H4 (cell line): ENCODE measurements around the gene ACTR1B. TPM values are rescaled to one million over a fixed set of nuclear protein-coding genes. Genes with fewer than 3 reads are reported as not detected.
"Not testable (repeated sequence)": the region's sequence is repeated elsewhere in the genome, so short reads cannot be mapped to it uniquely, and the experiment has no call there.

Source experiments
- DNase-seq: peaks from one replicate; pipeline ENCODE4 v3.0.0-alpha.2; 2015; ENCODE audit warnings: low spot score
- total RNA-seq: library from RNA; depleted of rRNA; stranded (reverse); fragments of >200 nt; shearing (Covaris generic); gene quantifications from 2 replicates; pipeline ENCODE4 v1.2.3, GENCODE V29; 2014; rRNA removed

The ACTR1B gene
- 31.0 and 31.4 TPM in 2 replicates for total RNA-seq

- DNase-seq, result peak; percentile 98
These were observed at the start of gene ACTR1B for GRCh38 chr2:97663962-97664635. Gene ACTR1B, minus strand, starts transcription at chr2:97664044. Its CDS starts 154 bp downstream, at chr2:97663890.

GRCh38 chr2:97712693-97713295 is 49.0 kb upstream of the ACTR1B start:
- DNase-seq, result no peak

- not testable (repeated sequence) for DNase-seq
These were observed 48.3 kb upstream of the ACTR1B start for GRCh38 chr2:97712175-97712574.

GRCh38 chr2:97711394-97711711 is 47.5 kb upstream of the ACTR1B start:
- no peak for DNase-seq

GRCh38 chr2:97708608-97709007 is 44.8 kb upstream of the ACTR1B start:
- DNase-seq, result no peak

- DNase-seq, result no peak
These were observed 44.2 kb upstream of the ACTR1B start for GRCh38 chr2:97708048-97708380.

- DNase-seq, result no peak
These were observed 43.7 kb upstream of the ACTR1B start for GRCh38 chr2:97707362-97708047.

GRCh38 chr2:97706708-97707345 is 43.0 kb upstream of the ACTR1B start:
- no peak for DNase-seq

- DNase-seq, result no peak
These were observed 42.3 kb upstream of the ACTR1B start for GRCh38 chr2:97706112-97706511.

- no peak for DNase-seq
These were observed 41.1 kb upstream of the ACTR1B start for GRCh38 chr2:97704989-97705388.

- DNase-seq, result no peak
These were observed 39.9 kb upstream of the ACTR1B start for GRCh38 chr2:97703741-97704140.

GRCh38 chr2:97702731-97703470 is 39.1 kb upstream of the ACTR1B start:
- no peak for DNase-seq

- no peak for DNase-seq
These were observed 38.1 kb upstream of the ACTR1B start for GRCh38 chr2:97701851-97702465.

- no peak for DNase-seq
These were observed 37.3 kb upstream of the ACTR1B start for GRCh38 chr2:97701186-97701585.

- DNase-seq, result peak; percentile 50
These were observed 36.1 kb upstream of the ACTR1B start for GRCh38 chr2:97699765-97700444.

GRCh38 chr2:97698530-97698929 is 34.7 kb upstream of the ACTR1B start:
- no peak for DNase-seq

- DNase-seq, result peak; percentile 63
These were observed 33.7 kb upstream of the ACTR1B start for GRCh38 chr2:97697252-97698235.

GRCh38 chr2:97695744-97696143 is 31.9 kb upstream of the ACTR1B start:
- no peak for DNase-seq

- DNase-seq, result no peak
These were observed 29.6 kb upstream of the ACTR1B start for GRCh38 chr2:97693476-97693875.

- no peak for DNase-seq
These were observed 27.3 kb upstream of the ACTR1B start for GRCh38 chr2:97691166-97691565.
